Ishikawa (cell line): ENCODE measurements around the gene SS18L1.

ENCODE experiments used
- CEBPB ChIP-seq: IDR thresholded peaks from 2 replicates; pipeline ENCODE4 v1.6.1; 2012
- CREB1 ChIP-seq: IDR thresholded peaks from 2 replicates; pipeline ENCODE4 v1.6.1; 2012; ENCODE audit warnings: low read depth
- EGR1 ChIP-seq: IDR thresholded peaks from 2 replicates; pipeline ENCODE4 v1.6.1; 2012
- EP300 ChIP-seq: IDR thresholded peaks from 2 replicates; pipeline ENCODE4 v1.6.1; 2012; ENCODE audit warnings: borderline replicate concordance
- FOXM1 ChIP-seq: IDR thresholded peaks from 2 replicates; pipeline ENCODE4 v1.6.1; 2012; ENCODE audit warnings: low read depth, borderline replicate concordance
- MAX ChIP-seq: IDR thresholded peaks from 2 replicates; pipeline ENCODE4 v1.6.1; 2012
- NFIC ChIP-seq: IDR thresholded peaks from 2 replicates; pipeline ENCODE4 v1.6.1; 2012
- RAD21 ChIP-seq: IDR thresholded peaks from 2 replicates; pipeline ENCODE4 v1.6.1; 2012; ENCODE audit warnings: low read depth
- TAF1 ChIP-seq: IDR thresholded peaks from 2 replicates; pipeline ENCODE4 v1.6.1; 2012; ENCODE audit warnings: low read depth, mild to moderate bottlenecking
- TCF12 ChIP-seq: IDR thresholded peaks from 2 replicates; pipeline ENCODE4 v1.6.1; 2012; ENCODE audit warnings: low read depth
- TEAD4 ChIP-seq: IDR thresholded peaks from 2 replicates; pipeline ENCODE4 v1.6.1; 2012
- YY1 ChIP-seq: IDR thresholded peaks from 2 replicates; pipeline ENCODE4 v1.6.1; 2012; ENCODE audit warnings: low read depth
- ZBTB7A ChIP-seq: IDR thresholded peaks from 2 replicates; pipeline ENCODE4 v1.6.1; 2012; ENCODE audit warnings: low read depth
- TF ChIP-seq, protein P1 (sequence below): IDR thresholded peaks from 2 replicates; pipeline ENCODE4 v1.6.1; 2012; ENCODE audit warnings: low read depth, mild to moderate bottlenecking
- TF ChIP-seq, protein P2 (sequence below): IDR thresholded peaks from 2 replicates; pipeline ENCODE4 v1.6.1; 2012

Gene SS18L1

DNA sequence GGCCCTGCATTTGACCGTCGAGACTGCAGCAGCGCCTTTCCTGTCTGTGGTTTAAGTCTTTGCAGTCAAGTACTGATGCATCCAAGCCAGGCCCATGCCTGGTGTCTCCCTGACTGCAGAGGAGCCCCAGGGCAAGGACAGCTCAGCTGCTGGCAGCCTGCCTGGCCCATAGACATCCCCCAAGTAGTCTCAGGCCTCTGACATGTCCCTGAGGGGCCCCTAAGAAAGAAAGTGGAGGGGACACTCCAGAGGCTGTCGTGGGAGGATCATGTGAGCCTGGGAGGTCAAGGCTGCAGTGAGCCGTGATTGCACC, 58.5 kb downstream of the SS18L1 start:
- TF ChIP-seq CEBPB, result no peak
- TF ChIP-seq TEAD4, result no peak
- TF ChIP-seq RAD21, result no peak
- TF ChIP-seq, protein P1, sequence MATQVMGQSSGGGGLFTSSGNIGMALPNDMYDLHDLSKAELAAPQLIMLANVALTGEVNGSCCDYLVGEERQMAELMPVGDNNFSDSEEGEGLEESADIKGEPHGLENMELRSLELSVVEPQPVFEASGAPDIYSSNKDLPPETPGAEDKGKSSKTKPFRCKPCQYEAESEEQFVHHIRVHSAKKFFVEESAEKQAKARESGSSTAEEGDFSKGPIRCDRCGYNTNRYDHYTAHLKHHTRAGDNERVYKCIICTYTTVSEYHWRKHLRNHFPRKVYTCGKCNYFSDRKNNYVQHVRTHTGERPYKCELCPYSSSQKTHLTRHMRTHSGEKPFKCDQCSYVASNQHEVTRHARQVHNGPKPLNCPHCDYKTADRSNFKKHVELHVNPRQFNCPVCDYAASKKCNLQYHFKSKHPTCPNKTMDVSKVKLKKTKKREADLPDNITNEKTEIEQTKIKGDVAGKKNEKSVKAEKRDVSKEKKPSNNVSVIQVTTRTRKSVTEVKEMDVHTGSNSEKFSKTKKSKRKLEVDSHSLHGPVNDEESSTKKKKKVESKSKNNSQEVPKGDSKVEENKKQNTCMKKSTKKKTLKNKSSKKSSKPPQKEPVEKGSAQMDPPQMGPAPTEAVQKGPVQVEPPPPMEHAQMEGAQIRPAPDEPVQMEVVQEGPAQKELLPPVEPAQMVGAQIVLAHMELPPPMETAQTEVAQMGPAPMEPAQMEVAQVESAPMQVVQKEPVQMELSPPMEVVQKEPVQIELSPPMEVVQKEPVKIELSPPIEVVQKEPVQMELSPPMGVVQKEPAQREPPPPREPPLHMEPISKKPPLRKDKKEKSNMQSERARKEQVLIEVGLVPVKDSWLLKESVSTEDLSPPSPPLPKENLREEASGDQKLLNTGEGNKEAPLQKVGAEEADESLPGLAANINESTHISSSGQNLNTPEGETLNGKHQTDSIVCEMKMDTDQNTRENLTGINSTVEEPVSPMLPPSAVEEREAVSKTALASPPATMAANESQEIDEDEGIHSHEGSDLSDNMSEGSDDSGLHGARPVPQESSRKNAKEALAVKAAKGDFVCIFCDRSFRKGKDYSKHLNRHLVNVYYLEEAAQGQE, result no peak
- TF ChIP-seq ZBTB7A, result no peak
- no peak for TF ChIP-seq YY1
- no peak for TF ChIP-seq NFIC
- TF ChIP-seq EP300, result no peak
- no peak for TF ChIP-seq MAX
- TF ChIP-seq CREB1, result no peak
- TF ChIP-seq EGR1, result no peak
- TF ChIP-seq, protein P2, sequence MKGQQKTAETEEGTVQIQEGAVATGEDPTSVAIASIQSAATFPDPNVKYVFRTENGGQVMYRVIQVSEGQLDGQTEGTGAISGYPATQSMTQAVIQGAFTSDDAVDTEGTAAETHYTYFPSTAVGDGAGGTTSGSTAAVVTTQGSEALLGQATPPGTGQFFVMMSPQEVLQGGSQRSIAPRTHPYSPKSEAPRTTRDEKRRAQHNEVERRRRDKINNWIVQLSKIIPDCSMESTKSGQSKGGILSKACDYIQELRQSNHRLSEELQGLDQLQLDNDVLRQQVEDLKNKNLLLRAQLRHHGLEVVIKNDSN, result no peak
- no peak for TF ChIP-seq TAF1
- no peak for TF ChIP-seq TCF12
- no peak for TF ChIP-seq FOXM1

- no peak for TF ChIP-seq EGR1
Observed at GRCh38 chr20:62202676-62203377, 59.3 kb downstream of the SS18L1 start.

DNA sequence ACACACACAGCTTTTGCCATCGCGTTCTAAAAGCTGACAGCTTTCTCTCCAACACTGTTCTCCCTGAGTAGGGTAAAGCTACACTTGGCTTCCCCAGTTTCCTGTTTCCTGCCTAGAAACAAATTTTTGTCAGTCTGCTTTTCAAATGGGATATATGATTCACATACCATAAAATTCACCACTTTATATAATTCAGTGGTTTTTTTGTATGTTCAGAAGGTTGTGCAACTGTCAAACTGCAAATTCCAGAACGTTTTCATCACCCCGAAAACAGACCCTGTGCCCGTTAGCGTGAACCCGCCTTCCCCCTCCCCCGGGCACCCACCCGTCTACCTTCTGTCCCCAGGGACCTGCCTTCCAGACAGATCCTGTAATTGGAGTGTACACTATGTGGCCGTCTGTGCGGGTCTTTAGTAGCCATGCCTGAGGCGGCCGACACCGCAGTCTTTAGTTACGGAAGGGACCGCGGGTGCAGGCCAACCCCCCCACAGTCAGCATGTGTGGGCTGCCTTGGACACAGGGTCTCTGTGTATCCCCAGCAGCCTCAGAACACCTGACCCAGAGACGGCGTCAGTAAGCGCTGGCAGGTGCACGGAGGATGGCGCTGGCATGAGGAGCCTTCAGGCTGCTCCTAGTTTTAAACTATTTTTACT, 59.9 kb downstream of the SS18L1 start:
- TF ChIP-seq TAF1 (no peak), YY1 (no peak), CREB1 (no peak), ZBTB7A (no peak), CEBPB (no peak), EGR1 (no peak), FOXM1 (no peak), RAD21 (no peak), TEAD4 (no peak), MAX (no peak), EP300 (no peak), NFIC (no peak), TCF12 (no peak)
- TF ChIP-seq, protein P1, result no peak
- TF ChIP-seq, protein P2, result no peak

DNA sequence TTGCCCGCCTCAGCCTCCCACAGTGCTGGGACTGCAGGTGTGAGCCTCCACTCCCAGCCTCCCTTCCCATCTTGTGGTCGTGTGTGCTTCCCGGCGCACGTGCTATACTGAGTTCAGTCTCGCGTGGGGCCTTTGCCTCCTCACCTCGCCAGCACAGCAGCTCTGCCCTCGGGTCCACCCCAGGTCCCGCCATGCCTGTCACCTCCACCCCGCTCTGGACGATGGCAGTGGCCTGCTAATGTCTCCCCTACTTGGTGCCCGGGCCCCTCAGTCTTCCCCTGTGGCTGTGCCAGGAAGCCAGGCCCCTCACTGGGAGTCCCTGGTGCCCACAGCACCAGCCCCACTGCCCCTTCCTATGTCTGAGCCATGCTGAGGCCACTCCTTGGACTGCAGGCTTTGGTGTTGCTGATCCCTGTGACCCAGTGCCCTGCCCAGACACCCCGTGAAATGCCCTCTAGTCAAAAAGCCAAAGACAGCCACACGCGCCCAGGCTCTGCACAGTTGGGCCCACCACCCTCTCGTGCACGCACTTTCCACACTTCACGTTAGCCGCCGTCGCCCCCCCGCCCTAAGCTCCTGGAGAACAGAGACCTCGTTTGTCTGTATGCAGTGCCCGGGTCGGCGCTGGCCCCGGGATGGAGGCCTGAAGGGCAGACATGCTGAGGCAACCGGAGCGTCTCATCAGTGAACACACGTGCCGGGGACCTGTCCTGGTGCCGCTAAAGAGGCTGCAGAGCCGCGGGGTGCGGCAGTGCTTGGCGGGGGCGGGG, 62.2 kb downstream of the SS18L1 start:
- TF ChIP-seq FOXM1 (no peak), CREB1 (no peak), EP300 (no peak), NFIC (no peak), MAX (no peak), ZBTB7A (no peak), CEBPB (no peak), EGR1 (no peak), TAF1 (no peak), TCF12 (no peak), RAD21 (no peak), TEAD4 (no peak), YY1 (no peak)
- TF ChIP-seq, protein P1, result no peak
- TF ChIP-seq, protein P2, result no peak
